Stimulated activated CD4-positive, alpha-beta T cell treated with anti-CD3 and anti-CD28 coated beads, Interleukin-12 subunit alpha, Interleukin-12 subunit beta, amount 100 ng/mL, for 48 hours (primary cell): ENCODE results near the gene BABAM2.

ENCODE experiments used
- DNase-seq, 3 donors: peaks; one replicate each; pipeline ENCODE4 v3.0.0-alpha.2; 2020; ENCODE audit warnings: low read depth in 2 of 3, low spot score in 1 of 3

Gene BABAM2

GRCh38 chr2:28185891-28186290 is 295.4 kb downstream of the BABAM2 start:
- DNase-seq = no peak

- no peak for DNase-seq
Observed at GRCh38 chr2:28187186-28187585, 296.7 kb downstream of the BABAM2 start.

- no peak for DNase-seq
Observed at GRCh38 chr2:28188436-28188835, 297.9 kb downstream of the BABAM2 start.

GRCh38 chr2:28193630-28194403 is 303.3 kb downstream of the BABAM2 start:
- no peak for DNase-seq

- DNase-seq = no peak
Observed at GRCh38 chr2:28199995-28200679, 309.6 kb downstream of the BABAM2 start.

GRCh38 chr2:28201671-28202180 is 311.2 kb downstream of the BABAM2 start:
- DNase-seq = no peak

GRCh38 chr2:28202719-28203118 is 312.2 kb downstream of the BABAM2 start:
- DNase-seq = no peak

- no peak for DNase-seq
Observed at GRCh38 chr2:28206762-28207161, 316.2 kb downstream of the BABAM2 start.

- no peak for DNase-seq
Observed at GRCh38 chr2:28209261-28209691, 318.7 kb downstream of the BABAM2 start.

- no peak for DNase-seq
Observed at GRCh38 chr2:28209864-28210263, 319.3 kb downstream of the BABAM2 start.

- DNase-seq = no peak
Observed at GRCh38 chr2:28210535-28210934, 320.0 kb downstream of the BABAM2 start.

GRCh38 chr2:28216331-28216730 is 325.8 kb downstream of the BABAM2 start:
- no peak for DNase-seq

- DNase-seq = no peak
Observed at GRCh38 chr2:28217042-28217740, 326.7 kb downstream of the BABAM2 start.

GRCh38 chr2:28219138-28219537 is 328.6 kb downstream of the BABAM2 start:
- no peak for DNase-seq

- no peak for DNase-seq
Observed at GRCh38 chr2:28219758-28220368, 329.3 kb downstream of the BABAM2 start.

GRCh38 chr2:28224648-28225472 is 334.3 kb downstream of the BABAM2 start:
- no peak for DNase-seq

GRCh38 chr2:28225473-28226080 is 335.0 kb downstream of the BABAM2 start:
- no peak for DNase-seq

- DNase-seq = no peak
Observed at GRCh38 chr2:28226558-28226957, 336.0 kb downstream of the BABAM2 start.

GRCh38 chr2:28227498-28227897 is 337.0 kb downstream of the BABAM2 start:
- no peak for DNase-seq

GRCh38 chr2:28228434-28228995 is 338.0 kb downstream of the BABAM2 start:
- DNase-seq = no peak
